WTC11 (cell line): ENCODE measurements around the gene TREX2. TPM values are rescaled to one million over a fixed set of nuclear protein-coding genes. Genes with fewer than 3 reads are reported as not detected.

Experiments used
- ATAC-seq: fragments of 200-7000 bp; cut with Tn5 transposase; 2 replicates; pipeline ENCODE4 v1.10.0; 2021; ENCODE audit warnings: mild to moderate bottlenecking, moderate library complexity
- CTCF ChIA-PET: fragments of 300-600 bp; sonication (Branson Sonifier 250); formaldehyde crosslinking; loops from one replicate; lab custom pipeline; 2021; ENCODE audit warnings: antibody characterized with exemption; lab: Charles Lee
- POLR2A ChIA-PET: fragments of 350-600 bp; sonication (Branson Sonifier 250); formaldehyde crosslinking; loops from one replicate; lab custom pipeline; 2021; ENCODE audit warnings: antibody characterized with exemption; lab: Charles Lee
- DNase-seq: peaks from one replicate; pipeline ENCODE4 v3.0.0; 2021; ENCODE audit warnings: low spot score
- H3K27ac Mint-ChIP-seq: 2 replicates; pipeline ENCODE4 v1.8.0; 2021; ENCODE audit warnings: mixed read lengths
- H3K27me3 Mint-ChIP-seq: 2 replicates; pipeline ENCODE4 v1.8.0; 2021; ENCODE audit warnings: low read depth, mild to moderate bottlenecking, moderate library complexity, mixed read lengths
- H3K36me3 Mint-ChIP-seq: 2 replicates; pipeline ENCODE4 v1.8.0; 2021; ENCODE audit warnings: mixed read lengths
- H3K4me1 Mint-ChIP-seq: 2 replicates; pipeline ENCODE4 v1.8.0; 2022; ENCODE audit warnings: mixed read lengths
- H3K4me3 Mint-ChIP-seq: 2 replicates; pipeline ENCODE4 v1.8.0; 2021; ENCODE audit warnings: mild to moderate bottlenecking, moderate library complexity, mixed read lengths
- H3K9me3 Mint-ChIP-seq: 2 replicates; pipeline ENCODE4 v1.8.0; 2021; ENCODE audit warnings: mixed read lengths
- ELF4 ChIP-seq: sonication (generic); formaldehyde crosslinking; IDR thresholded peaks from 2 replicates; pipeline ENCODE4 v1.8.1; 2022; ENCODE audit warnings: low read depth, mild to moderate bottlenecking, moderate library complexity, missing genetic modification reagents
- ETV6 ChIP-seq: sonication (generic); formaldehyde crosslinking; IDR thresholded peaks from 2 replicates; pipeline ENCODE4 v1.8.1; 2022; ENCODE audit warnings: mild to moderate bottlenecking, missing genetic modification reagents
- GABPB1 ChIP-seq: sonication (generic); formaldehyde crosslinking; IDR thresholded peaks from 2 replicates; pipeline ENCODE4 v1.8.1; 2023; ENCODE audit warnings: mild to moderate bottlenecking, missing genetic modification reagents
- HMGA2 ChIP-seq: fragments of 250-450 bp; sonication (Bioruptor Pico); IDR thresholded peaks from 2 replicates; pipeline ENCODE4 v1.4.0; 2021; ENCODE audit warnings: mild to moderate bottlenecking, moderate library complexity
- NFYB ChIP-seq: sonication (generic); formaldehyde crosslinking; conservative IDR thresholded peaks from 2 replicates; pipeline ENCODE4 v1.8.0; 2022; ENCODE audit warnings: low read depth, missing genetic modification reagents
- NR2C2 ChIP-seq: sonication (generic); formaldehyde crosslinking; IDR thresholded peaks from 2 replicates; pipeline ENCODE4 v1.8.0; 2022; ENCODE audit warnings: mild to moderate bottlenecking, missing genetic modification reagents
- NR3C1 ChIP-seq: sonication (generic); formaldehyde crosslinking; conservative IDR thresholded peaks from 2 replicates; pipeline ENCODE4 v1.8.1; 2023; ENCODE audit warnings: low read depth, mild to moderate bottlenecking, missing genetic modification reagents
- SP1 ChIP-seq: sonication (generic); formaldehyde crosslinking; conservative IDR thresholded peaks from 2 replicates; pipeline ENCODE4 v1.8.1; 2022; ENCODE audit warnings: missing genetic modification reagents
- ZNF317 ChIP-seq: sonication (generic); formaldehyde crosslinking; IDR thresholded peaks from 2 replicates; pipeline ENCODE4 v1.8.1; 2023; ENCODE audit warnings: low read depth, mild to moderate bottlenecking, moderate library complexity, missing genetic modification reagents, borderline replicate concordance
- total RNA-seq: library from RNA; stranded (reverse); gene quantifications from 3 replicates; pipeline ENCODE4 v1.2.3, GENCODE V29; 2021
- TF ChIP-seq, protein P1 (sequence below): sonication (generic); formaldehyde crosslinking; IDR thresholded peaks from 2 replicates; pipeline ENCODE4 v1.8.1; 2023; ENCODE audit warnings: mild to moderate bottlenecking, moderate library complexity, missing genetic modification reagents
- TF ChIP-seq, protein P2 (sequence below): sonication (generic); formaldehyde crosslinking; IDR thresholded peaks from 2 replicates; pipeline ENCODE4 v1.8.0; 2022; ENCODE audit warnings: mild to moderate bottlenecking, missing genetic modification reagents
- TF ChIP-seq, protein P3 (sequence below): sonication (generic); formaldehyde crosslinking; IDR thresholded peaks from 2 replicates; pipeline ENCODE4 v1.8.0; 2023; ENCODE audit warnings: missing genetic modification reagents, mild to moderate bottlenecking, borderline replicate concordance
- TF ChIP-seq, protein P4 (sequence below): sonication (generic); formaldehyde crosslinking; IDR thresholded peaks from 2 replicates; pipeline ENCODE4 v1.8.1; 2023; ENCODE audit warnings: mild to moderate bottlenecking, missing genetic modification reagents, moderate library complexity
- TF ChIP-seq, protein P5 (sequence below): fragments of 250-450 bp; sonication (Bioruptor Pico); IDR thresholded peaks from 2 replicates; pipeline ENCODE4 v2.1.2; 2022; ENCODE audit warnings: mild to moderate bottlenecking, moderate library complexity
- TF ChIP-seq, protein P6 (sequence below): fragments of 250-450 bp; sonication (Bioruptor Pico); IDR thresholded peaks from 2 replicates; pipeline ENCODE4 v1.9.0; 2021; ENCODE audit warnings: mild to moderate bottlenecking

Gene TREX2
- total RNA-seq, 1 experiment from 2014 or later, result 1.5 TPM

DNA sequence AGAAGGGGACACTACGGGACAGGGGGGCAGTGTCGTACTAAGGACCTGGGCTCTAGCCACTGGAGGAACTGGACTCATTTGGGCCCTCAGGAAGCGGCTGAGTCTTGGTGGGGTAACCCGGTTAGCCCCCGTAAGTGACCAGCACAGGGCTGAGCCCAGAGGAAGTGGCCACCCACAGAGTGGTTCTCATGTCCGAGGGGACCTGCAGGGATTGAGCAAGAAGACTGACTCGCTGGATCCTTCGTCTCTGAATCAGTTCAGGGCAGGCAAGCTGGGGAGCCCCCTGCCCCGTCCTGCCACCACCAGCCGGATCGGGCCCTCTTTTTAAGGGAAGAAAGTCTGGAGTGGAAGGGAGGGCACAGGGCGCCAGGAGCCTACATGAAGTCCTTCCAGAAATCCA is 48.2 kb upstream of the TREX2 start (continued):
- no peak for TF ChIP-seq SP1 (CRISPR knock-in tag)
- no peak for TF ChIP-seq ETV6 (CRISPR knock-in tag)
- TF ChIP-seq, protein P1, sequence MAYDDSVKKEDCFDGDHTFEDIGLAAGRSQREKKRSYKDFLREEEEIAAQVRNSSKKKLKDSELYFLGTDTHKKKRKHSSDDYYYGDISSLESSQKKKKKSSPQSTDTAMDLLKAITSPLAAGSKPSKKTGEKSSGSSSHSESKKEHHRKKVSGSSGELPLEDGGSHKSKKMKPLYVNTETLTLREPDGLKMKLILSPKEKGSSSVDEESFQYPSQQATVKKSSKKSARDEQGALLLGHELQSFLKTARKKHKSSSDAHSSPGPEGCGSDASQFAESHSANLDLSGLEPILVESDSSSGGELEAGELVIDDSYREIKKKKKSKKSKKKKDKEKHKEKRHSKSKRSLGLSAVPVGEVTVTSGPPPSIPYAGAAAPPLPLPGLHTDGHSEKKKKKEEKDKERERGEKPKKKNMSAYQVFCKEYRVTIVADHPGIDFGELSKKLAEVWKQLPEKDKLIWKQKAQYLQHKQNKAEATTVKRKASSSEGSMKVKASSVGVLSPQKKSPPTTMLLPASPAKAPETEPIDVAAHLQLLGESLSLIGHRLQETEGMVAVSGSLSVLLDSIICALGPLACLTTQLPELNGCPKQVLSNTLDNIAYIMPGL (CRISPR knock-in tag), result no peak
- TF ChIP-seq, protein P2, sequence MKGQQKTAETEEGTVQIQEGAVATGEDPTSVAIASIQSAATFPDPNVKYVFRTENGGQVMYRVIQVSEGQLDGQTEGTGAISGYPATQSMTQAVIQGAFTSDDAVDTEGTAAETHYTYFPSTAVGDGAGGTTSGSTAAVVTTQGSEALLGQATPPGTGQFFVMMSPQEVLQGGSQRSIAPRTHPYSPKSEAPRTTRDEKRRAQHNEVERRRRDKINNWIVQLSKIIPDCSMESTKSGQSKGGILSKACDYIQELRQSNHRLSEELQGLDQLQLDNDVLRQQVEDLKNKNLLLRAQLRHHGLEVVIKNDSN (CRISPR knock-in tag), result no peak

DNA sequence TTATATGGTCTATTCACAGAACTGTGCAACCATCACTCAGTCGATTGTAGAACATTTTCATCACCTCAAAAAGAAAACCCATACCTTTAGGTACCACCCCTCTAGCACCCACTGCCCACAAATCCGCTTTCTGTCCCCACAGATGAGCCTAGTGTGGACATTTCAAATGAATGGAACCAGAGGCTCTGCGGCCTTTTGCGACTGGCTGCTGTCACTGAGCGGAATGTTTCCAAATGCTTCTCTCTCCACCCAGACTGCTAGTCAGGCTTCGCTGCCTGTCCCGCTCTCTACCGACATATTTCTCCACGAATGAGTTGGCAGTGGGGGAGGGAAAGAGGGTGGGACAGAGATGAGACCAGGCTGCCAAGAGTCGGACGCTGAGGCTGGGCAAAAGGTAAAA is 47.2 kb upstream of the TREX2 start:
- Mint-ChIP-seq H3K27ac (no peak overlapping the region), H3K4me3 (no peak overlapping the region)

More for the DNA sequence above, 47.2 kb upstream of the TREX2 start:
- TF ChIP-seq NR2C2 (CRISPR knock-in tag) (no peak), ELF4 (CRISPR knock-in tag) (no peak), NFYB (CRISPR knock-in tag) (no peak), GABPB1 (CRISPR knock-in tag) (no peak), NR3C1 (CRISPR knock-in tag) (no peak), ZNF317 (CRISPR knock-in tag) (no peak), HMGA2 (no peak)
- TF ChIP-seq, protein P2 (CRISPR knock-in tag), result no peak
- TF ChIP-seq, protein P3, sequence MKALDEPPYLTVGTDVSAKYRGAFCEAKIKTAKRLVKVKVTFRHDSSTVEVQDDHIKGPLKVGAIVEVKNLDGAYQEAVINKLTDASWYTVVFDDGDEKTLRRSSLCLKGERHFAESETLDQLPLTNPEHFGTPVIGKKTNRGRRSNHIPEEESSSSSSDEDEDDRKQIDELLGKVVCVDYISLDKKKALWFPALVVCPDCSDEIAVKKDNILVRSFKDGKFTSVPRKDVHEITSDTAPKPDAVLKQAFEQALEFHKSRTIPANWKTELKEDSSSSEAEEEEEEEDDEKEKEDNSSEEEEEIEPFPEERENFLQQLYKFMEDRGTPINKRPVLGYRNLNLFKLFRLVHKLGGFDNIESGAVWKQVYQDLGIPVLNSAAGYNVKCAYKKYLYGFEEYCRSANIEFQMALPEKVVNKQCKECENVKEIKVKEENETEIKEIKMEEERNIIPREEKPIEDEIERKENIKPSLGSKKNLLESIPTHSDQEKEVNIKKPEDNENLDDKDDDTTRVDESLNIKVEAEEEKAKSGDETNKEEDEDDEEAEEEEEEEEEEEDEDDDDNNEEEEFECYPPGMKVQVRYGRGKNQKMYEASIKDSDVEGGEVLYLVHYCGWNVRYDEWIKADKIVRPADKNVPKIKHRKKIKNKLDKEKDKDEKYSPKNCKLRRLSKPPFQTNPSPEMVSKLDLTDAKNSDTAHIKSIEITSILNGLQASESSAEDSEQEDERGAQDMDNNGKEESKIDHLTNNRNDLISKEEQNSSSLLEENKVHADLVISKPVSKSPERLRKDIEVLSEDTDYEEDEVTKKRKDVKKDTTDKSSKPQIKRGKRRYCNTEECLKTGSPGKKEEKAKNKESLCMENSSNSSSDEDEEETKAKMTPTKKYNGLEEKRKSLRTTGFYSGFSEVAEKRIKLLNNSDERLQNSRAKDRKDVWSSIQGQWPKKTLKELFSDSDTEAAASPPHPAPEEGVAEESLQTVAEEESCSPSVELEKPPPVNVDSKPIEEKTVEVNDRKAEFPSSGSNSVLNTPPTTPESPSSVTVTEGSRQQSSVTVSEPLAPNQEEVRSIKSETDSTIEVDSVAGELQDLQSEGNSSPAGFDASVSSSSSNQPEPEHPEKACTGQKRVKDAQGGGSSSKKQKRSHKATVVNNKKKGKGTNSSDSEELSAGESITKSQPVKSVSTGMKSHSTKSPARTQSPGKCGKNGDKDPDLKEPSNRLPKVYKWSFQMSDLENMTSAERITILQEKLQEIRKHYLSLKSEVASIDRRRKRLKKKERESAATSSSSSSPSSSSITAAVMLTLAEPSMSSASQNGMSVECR, result no peak
- TF ChIP-seq, protein P4, sequence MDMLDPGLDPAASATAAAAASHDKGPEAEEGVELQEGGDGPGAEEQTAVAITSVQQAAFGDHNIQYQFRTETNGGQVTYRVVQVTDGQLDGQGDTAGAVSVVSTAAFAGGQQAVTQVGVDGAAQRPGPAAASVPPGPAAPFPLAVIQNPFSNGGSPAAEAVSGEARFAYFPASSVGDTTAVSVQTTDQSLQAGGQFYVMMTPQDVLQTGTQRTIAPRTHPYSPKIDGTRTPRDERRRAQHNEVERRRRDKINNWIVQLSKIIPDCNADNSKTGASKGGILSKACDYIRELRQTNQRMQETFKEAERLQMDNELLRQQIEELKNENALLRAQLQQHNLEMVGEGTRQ (CRISPR knock-in tag), result no peak
- TF ChIP-seq, protein P5, sequence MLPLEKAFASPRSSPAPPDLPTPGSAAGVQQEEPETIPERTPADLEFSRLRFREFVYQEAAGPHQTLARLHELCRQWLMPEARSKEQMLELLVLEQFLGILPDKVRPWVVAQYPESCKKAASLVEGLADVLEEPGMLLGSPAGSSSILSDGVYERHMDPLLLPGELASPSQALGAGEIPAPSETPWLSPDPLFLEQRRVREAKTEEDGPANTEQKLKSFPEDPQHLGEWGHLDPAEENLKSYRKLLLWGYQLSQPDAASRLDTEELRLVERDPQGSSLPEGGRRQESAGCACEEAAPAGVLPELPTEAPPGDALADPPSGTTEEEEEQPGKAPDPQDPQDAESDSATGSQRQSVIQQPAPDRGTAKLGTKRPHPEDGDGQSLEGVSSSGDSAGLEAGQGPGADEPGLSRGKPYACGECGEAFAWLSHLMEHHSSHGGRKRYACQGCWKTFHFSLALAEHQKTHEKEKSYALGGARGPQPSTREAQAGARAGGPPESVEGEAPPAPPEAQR (CRISPR knock-in tag), result no peak
- TF ChIP-seq, protein P6, sequence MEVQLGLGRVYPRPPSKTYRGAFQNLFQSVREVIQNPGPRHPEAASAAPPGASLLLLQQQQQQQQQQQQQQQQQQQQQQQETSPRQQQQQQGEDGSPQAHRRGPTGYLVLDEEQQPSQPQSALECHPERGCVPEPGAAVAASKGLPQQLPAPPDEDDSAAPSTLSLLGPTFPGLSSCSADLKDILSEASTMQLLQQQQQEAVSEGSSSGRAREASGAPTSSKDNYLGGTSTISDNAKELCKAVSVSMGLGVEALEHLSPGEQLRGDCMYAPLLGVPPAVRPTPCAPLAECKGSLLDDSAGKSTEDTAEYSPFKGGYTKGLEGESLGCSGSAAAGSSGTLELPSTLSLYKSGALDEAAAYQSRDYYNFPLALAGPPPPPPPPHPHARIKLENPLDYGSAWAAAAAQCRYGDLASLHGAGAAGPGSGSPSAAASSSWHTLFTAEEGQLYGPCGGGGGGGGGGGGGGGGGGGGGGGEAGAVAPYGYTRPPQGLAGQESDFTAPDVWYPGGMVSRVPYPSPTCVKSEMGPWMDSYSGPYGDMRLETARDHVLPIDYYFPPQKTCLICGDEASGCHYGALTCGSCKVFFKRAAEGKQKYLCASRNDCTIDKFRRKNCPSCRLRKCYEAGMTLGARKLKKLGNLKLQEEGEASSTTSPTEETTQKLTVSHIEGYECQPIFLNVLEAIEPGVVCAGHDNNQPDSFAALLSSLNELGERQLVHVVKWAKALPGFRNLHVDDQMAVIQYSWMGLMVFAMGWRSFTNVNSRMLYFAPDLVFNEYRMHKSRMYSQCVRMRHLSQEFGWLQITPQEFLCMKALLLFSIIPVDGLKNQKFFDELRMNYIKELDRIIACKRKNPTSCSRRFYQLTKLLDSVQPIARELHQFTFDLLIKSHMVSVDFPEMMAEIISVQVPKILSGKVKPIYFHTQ (CRISPR knock-in tag), result no peak
- POLR2A ChIA-PET, result no interaction called here
- Mint-ChIP-seq H3K9me3 (no peaks in the 10 kb centered on the region), H3K4me1 (peaks cover 8% of the 10 kb centered on the region; the same call in 1 of the 2 replicates), H3K36me3 (no peaks in the 10 kb centered on the region), H3K27me3 (no peaks in the 10 kb centered on the region)
- DNase-seq (no peak), ATAC-seq (no peak)
- CTCF ChIA-PET, result interaction anchor here (1.0 to 2.2 kb wide), 4 partner anchors 14 to 46 kb away, joined by 3 to 8 read pairs (median 5); no protein-coding TSS in a partner anchor
